MM.1S (cell line): ENCODE measurements around the gene HSPA12B.

ENCODE experiments used
- EZH2 ChIP-seq: fragments of 300-600 bp; sonication (generic); optimal IDR thresholded peaks from 2 replicates; pipeline ENCODE3; 2017; ENCODE audit warnings: low read depth, mild to moderate bottlenecking, antibody characterized with exemption, low read length, mixed read lengths
- EZH2phosphoT487 ChIP-seq: fragments of 300-600 bp; sonication (generic); IDR thresholded peaks from 2 replicates; pipeline ENCODE4 v1.6.1; 2018; ENCODE audit warnings: antibody characterized with exemption, low read length
- TF ChIP-seq, protein P1 (sequence below): fragments of 300-600 bp; sonication (generic); IDR thresholded peaks from 2 replicates; pipeline ENCODE4 v1.5.1; 2016; ENCODE audit warnings: antibody characterized with exemption, low read length, mixed read lengths

DNA sequence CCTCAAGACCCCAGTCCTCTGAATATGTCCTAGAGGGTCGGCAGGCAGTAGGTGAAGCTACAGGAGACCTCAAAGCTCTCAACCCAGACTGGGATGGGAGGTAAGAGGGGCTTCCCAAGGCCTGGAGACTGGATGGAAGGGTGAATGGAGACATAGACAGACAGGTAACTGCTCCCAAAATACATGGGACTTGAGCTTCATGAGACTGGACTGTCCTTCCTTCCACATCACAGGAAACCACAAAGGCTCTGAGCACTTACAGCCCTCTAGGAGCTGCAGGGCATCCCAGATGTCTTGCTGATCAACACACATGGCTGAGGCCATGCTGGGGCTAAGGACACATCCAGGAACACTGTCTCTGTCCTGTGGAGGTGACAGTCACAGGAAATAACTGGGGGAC, 11.6 kb downstream of the HSPA12B start:
- TF ChIP-seq, protein P1, sequence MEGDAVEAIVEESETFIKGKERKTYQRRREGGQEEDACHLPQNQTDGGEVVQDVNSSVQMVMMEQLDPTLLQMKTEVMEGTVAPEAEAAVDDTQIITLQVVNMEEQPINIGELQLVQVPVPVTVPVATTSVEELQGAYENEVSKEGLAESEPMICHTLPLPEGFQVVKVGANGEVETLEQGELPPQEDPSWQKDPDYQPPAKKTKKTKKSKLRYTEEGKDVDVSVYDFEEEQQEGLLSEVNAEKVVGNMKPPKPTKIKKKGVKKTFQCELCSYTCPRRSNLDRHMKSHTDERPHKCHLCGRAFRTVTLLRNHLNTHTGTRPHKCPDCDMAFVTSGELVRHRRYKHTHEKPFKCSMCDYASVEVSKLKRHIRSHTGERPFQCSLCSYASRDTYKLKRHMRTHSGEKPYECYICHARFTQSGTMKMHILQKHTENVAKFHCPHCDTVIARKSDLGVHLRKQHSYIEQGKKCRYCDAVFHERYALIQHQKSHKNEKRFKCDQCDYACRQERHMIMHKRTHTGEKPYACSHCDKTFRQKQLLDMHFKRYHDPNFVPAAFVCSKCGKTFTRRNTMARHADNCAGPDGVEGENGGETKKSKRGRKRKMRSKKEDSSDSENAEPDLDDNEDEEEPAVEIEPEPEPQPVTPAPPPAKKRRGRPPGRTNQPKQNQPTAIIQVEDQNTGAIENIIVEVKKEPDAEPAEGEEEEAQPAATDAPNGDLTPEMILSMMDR = no peak
- TF ChIP-seq EZH2 (no peak), EZH2phosphoT487 (no peak)
